K562 (cell line): ENCODE results near the gene SPTBN4. TPM values are rescaled to one million over a fixed set of nuclear protein-coding genes. Genes with fewer than 3 reads are reported as not detected.
A peak's percentile ranks its signal among the peaks of the same experiment; 100 is the strongest.

Experiments
- ATAC-seq: fragments of 200-7000 bp; cut with Tn5 transposase; 3 replicates; pipeline ENCODE4 v1.9.1; 2020; ENCODE audit warnings: moderate library complexity
- BruUV-seq: library from RNA; stranded (reverse); fragments of 400-500 nt; replicated peaks from 2 replicates; lab custom pipeline; 2021; lab: Mats Ljungman, UMichigan
- CTCF ChIA-PET: fragments of 300-600 bp; formaldehyde crosslinking; extraction: SDS; loops from one replicate; lab custom pipeline; 2021; ENCODE audit warnings: low intra/inter-chr PET ratio; lab: Yijun Ruan, JAX
- POLR2A ChIA-PET: fragments of 300-600, 350-650 bp; sonication (Branson Sonifier 250); formaldehyde crosslinking; extraction: SDS; loops from one replicate; lab custom pipeline; 2021; ENCODE audit warnings: antibody characterized with exemption, inconsistent platforms; lab: Yijun Ruan, JAX
- DNase-seq, 4 experiments: peaks; one replicate each; pipeline versions ENCODE4 v3.0.0 to v3.0.0-alpha.2; 2011 to 2018; ENCODE audit warnings: low spot score in 3 of 4, mixed read lengths in 3 of 4; ENCODE audit errors: extremely low read depth in 1 of 4
- FAIRE-seq: peaks from 2 replicates; lab custom pipeline; 2011; peaks lifted over from hg19 to GRCh38; lab: Jason Lieb, UNC
- H2AFZ ChIP-seq: 2 replicates; pipeline ENCODE4 v1.6.0; 2011; ENCODE audit warnings: low read depth, low read length, control low read depth, inconsistent platforms
- H3K27ac ChIP-seq: fragments of 200-600 bp; 3 replicates; pipeline ENCODE4 v1.8.0; 2011; ENCODE audit warnings: low read depth, mild to moderate bottlenecking, control low read depth, inconsistent platforms, low read length, moderate library complexity, mixed read lengths; ENCODE audit errors: extremely low read depth
- H3K27me3 ChIP-seq, 2 experiments: fragments of 300-600 bp in 1 of 2; 2 replicates in 1 of 2; 3 replicates in 1 of 2; pipeline versions ENCODE4 v1.6.0 to v1.8.0; 2011; ENCODE audit warnings: inconsistent platforms in 2 of 2, low read length in 2 of 2, mild to moderate bottlenecking in 1 of 2, mixed read lengths in 1 of 2, moderate library complexity in 1 of 2; ENCODE audit not compliant: control insufficient read depth in 2 of 2, insufficient read depth in 2 of 2
- H3K36me3 ChIP-seq: fragments of 300-600 bp; 3 replicates; pipeline ENCODE4 v1.8.0; 2011; ENCODE audit warnings: mild to moderate bottlenecking, low read length, inconsistent platforms; ENCODE audit not compliant: control insufficient read depth, insufficient read depth
- H3K4me1 ChIP-seq, 2 experiments: fragments of 200-600 bp in 1 of 2; replicated peaks in 1 of 2; 2 replicates in 1 of 2; 3 replicates in 1 of 2; pipeline versions ENCODE4 v1.5.1 to v1.8.0; 2011; ENCODE audit warnings: inconsistent platforms in 2 of 2, low read length in 2 of 2, mild to moderate bottlenecking in 1 of 2, mixed read lengths in 1 of 2, moderate library complexity in 1 of 2; ENCODE audit not compliant: control insufficient read depth in 2 of 2, insufficient read depth in 2 of 2
- H3K4me2 ChIP-seq: 2 replicates; pipeline ENCODE4 v1.6.1; 2011; ENCODE audit warnings: low read length, control low read depth, inconsistent platforms, mixed read lengths; ENCODE audit not compliant: insufficient read depth
- H3K4me3 ChIP-seq: fragments of 200-600 bp; sonication (generic), shearing (Covaris generic); 2 replicates; pipeline ENCODE4 v1.5.1; 2016; ENCODE audit warnings: control low read depth, inconsistent platforms
- H3K79me2 ChIP-seq: fragments of 200-600 bp; 3 replicates; pipeline ENCODE4 v1.8.0; 2011; ENCODE audit warnings: low read length, inconsistent platforms; ENCODE audit not compliant: control insufficient read depth, insufficient read depth
- H3K9ac ChIP-seq, 2 experiments: 2 replicates each; pipeline versions ENCODE4 v1.6.0 to v1.6.1; 2011; ENCODE audit warnings: low read depth in 2 of 2, low read length in 2 of 2, control low read depth in 1 of 2, inconsistent platforms in 1 of 2, mild to moderate bottlenecking in 1 of 2, mixed read lengths in 1 of 2; ENCODE audit not compliant: insufficient read depth in 1 of 2
- H3K9me1 ChIP-seq: one replicate; pipeline ENCODE4 v1.6.0; 2011; ENCODE audit warnings: inconsistent platforms, mild to moderate bottlenecking, low read length, moderate library complexity; ENCODE audit not compliant: control insufficient read depth, insufficient read depth
- H3K9me3 ChIP-seq: replicated peaks from 2 replicates; pipeline ENCODE4 v1.5.1; 2011; ENCODE audit warnings: low read depth, low read length, inconsistent platforms; ENCODE audit not compliant: control insufficient read depth, insufficient read depth
- H4K20me1 ChIP-seq: replicated peaks from 2 replicates; pipeline ENCODE4 v1.6.1; 2011; ENCODE audit warnings: low read length, inconsistent platforms, mixed read lengths; ENCODE audit not compliant: control insufficient read depth, insufficient read depth
- HLTF ChIP-seq: fragments of 450-650 bp; IDR thresholded peaks from 2 replicates; pipeline ENCODE4 v1.6.1; 2016
- THRAP3 ChIP-seq: fragments of 450-650 bp; IDR thresholded peaks from 2 replicates; pipeline ENCODE4 v1.6.1; 2016; ENCODE audit warnings: mild to moderate bottlenecking, inconsistent platforms, borderline replicate concordance
- ZKSCAN1 ChIP-seq: fragments of 150-350 bp; IDR thresholded peaks from 2 replicates; pipeline ENCODE4 v1.6.1; 2016; ENCODE audit warnings: low read depth, low read length
- ZKSCAN8 ChIP-seq: fragments of 200-800 bp; sonication (Bioruptor generic); IDR thresholded peaks from 2 replicates; pipeline ENCODE4 v1.6.1; 2016; ENCODE audit warnings: missing genetic modification characterization, missing compliant biosample characterization
- ZNF121 ChIP-seq: sonication (generic); formaldehyde crosslinking; conservative IDR thresholded peaks from 2 replicates; pipeline ENCODE4 v1.8.0; 2022; ENCODE audit warnings: missing genetic modification reagents
- WGBS: fragments of 100-300 bp; shearing (Covaris generic); methylation state at CpG from one replicate; pipeline ENCODE4 v1.1.6; 2016; ENCODE audit warnings: low coverage, mixed read lengths; ENCODE audit not compliant: insufficient coverage; ENCODE audit errors: missing lambda C conversion rate; 5-methylcytosine and 5-hydroxymethylcytosine counted together
- in situ Hi-C: fragments of 300-500 bp; cut with MboI; formaldehyde crosslinking; loops from 4 replicates; pipeline ENCODE4 v1.15.0; 2018; ENCODE audit warnings: inconsistent platforms, mixed read lengths
- intact Hi-C: fragments of 100-400 bp; cut with micrococcal nuclease; formaldehyde crosslinking; loops from 2 replicates; pipeline ENCODE4 v1.14.2; 2022
- polyA plus RNA-seq, 8 experiments: library from polyadenylated mRNA; depleted of rRNA in 4 of 8; stranded (reverse) in 5 of 8; unstranded in 3 of 8; fragments of >200 nt; fragmentation: Nextera tagmentation in 2 of 8; fragmentation: Illumina TruSeq in 1 of 8; extraction: Ambion mirVana in 2 of 8; extraction: Trizol in 1 of 8; gene quantifications; 2 replicates each; pipeline versions ENCODE4 v1.2.1 to v1.2.3, GENCODE V29; 2011 to 2014; ENCODE audit warnings: inconsistent platforms in 1 of 8, missing spikeins in 1 of 8
- total RNA-seq, 7 experiments: library from RNA; depleted of rRNA in 6 of 7; stranded (reverse); fragments of >200 nt in 6 of 7; fragmentation: Illumina TruSeq in 2 of 7; extraction: Trizol in 2 of 7; gene quantifications; 2 replicates each; pipeline versions ENCODE4 v1.2.1 to v1.2.3, GENCODE V29; 2011 to 2021; ENCODE audit warnings: low replicate concordance in 1 of 7

SPTBN4 gene
- total and polyA plus RNA-seq, 9 of the 15 experiments (the other 6 are each of a cell fraction or from before 2014, with no cell fraction given) = 0.01 to 1.5 (median 0.86) TPM

- Histone ChIP-seq H3K27me3 (no peaks in the 10 kb centered on the region), H3K9ac (peak overlapping the region in 1 of 2 experiments; percentile 68; a peak in 2 of 4 replicates), H3K4me2 (no peak overlapping the region), H2AFZ (no peak overlapping the region), H3K4me3 (no peak overlapping the region), H3K4me1 (peaks cover 30 to 60% of the 10 kb centered on the region in 2 experiments), H3K9me3 (no peaks in the 10 kb centered on the region), H4K20me1 (no peaks in the 10 kb centered on the region), H3K79me2 (peaks cover 26% of the 10 kb centered on the region), H3K9me1 (no peaks in the 10 kb centered on the region), H3K27ac (no peak overlapping the region), H3K36me3 (peaks cover 13% of the 10 kb centered on the region; the same call in 2 of the 3 replicates)
- ATAC-seq (no peak), DNase-seq (no peak), FAIRE-seq (no peak)
- WGBS = 63% methylated on average over 4 of the region's 5 CpGs
- POLR2A ChIA-PET = interaction anchor here (1.1 kb wide), 1 partner anchor 23 kb away, joined by 3 read pairs; no protein-coding TSS in a partner anchor
- CTCF ChIA-PET = no interaction called here
- intact Hi-C loops = no loop called here
- TF ChIP-seq ZKSCAN8 (0 out of 2 replicates have a peak, but pooled peaks have one; percentile 0), THRAP3 (no peak), ZKSCAN1 (0 out of 2 replicates have a peak, but pooled peaks have one; percentile 11)
- no TSS peak for BruUV-seq
- in situ Hi-C loops = no loop called here
Observed at GRCh38 chr19:40419066-40419612, 47.7 kb upstream of the SPTBN4 start.

GRCh38 chr19:40419780-40420179 lies 47.0 kb upstream of the SPTBN4 start:
- ATAC-seq (no peak), DNase-seq (no peak), FAIRE-seq (no peak)
- in situ Hi-C loops = no loop called here
- peaks cover 13% of the 10 kb centered on the region; the same call in 2 of the 3 replicates for H3K36me3 ChIP-seq
- no peaks in the 10 kb centered on the region for H4K20me1 ChIP-seq
- H3K27me3 ChIP-seq = no peaks in the 10 kb centered on the region
- no peaks in the 10 kb centered on the region for H3K9me1 ChIP-seq
- no peak overlapping the region for H2AFZ ChIP-seq
- peaks cover 33% of the 10 kb centered on the region for H3K79me2 ChIP-seq
- H3K4me1 ChIP-seq = peaks cover 30 to 56% of the 10 kb centered on the region in 2 experiments
- CTCF ChIA-PET = interaction anchor here (0.8 kb wide), 1 partner anchor 25 kb away, joined by 3 read pairs; the partner anchor contains the start of gene SERTAD3
- TF ChIP-seq HLTF = no peak
- peak; percentile 97 for TF ChIP-seq ZNF121 (CRISPR knock-in tag)
- no TSS peak for BruUV-seq
- POLR2A ChIA-PET = interaction anchor here (0.5 to 5.7 kb wide), 5 partner anchors 9 to 773 kb away, joined by 3 to 34 read pairs (median 9); partner anchors contain the start of gene BLVRB
- no peak overlapping the region for H3K27ac ChIP-seq
- 85% methylated on average over 5 of the region's 5 CpGs for WGBS
- no peak overlapping the region for H3K4me2 ChIP-seq
- H3K4me3 ChIP-seq = no peak overlapping the region
- intact Hi-C loops = no loop called here
- H3K9ac ChIP-seq = no peak overlapping the region
- H3K9me3 ChIP-seq = no peaks in the 10 kb centered on the region
